BLaER1 (cell line): ENCODE data around the gene CACTIN.

Experiments
- H3K27ac ChIP-seq: shearing (Covaris generic); formaldehyde crosslinking; 2 replicates; pipeline ENCODE4 v1.8.1; 2022
- H3K27me3 ChIP-seq: shearing (Covaris generic); formaldehyde crosslinking; 2 replicates; pipeline ENCODE4 v1.8.1; 2022
- H3K36me3 ChIP-seq: shearing (Covaris generic); formaldehyde crosslinking; 2 replicates; pipeline ENCODE4 v1.8.1; 2022
- H3K4me1 ChIP-seq: shearing (Covaris generic); formaldehyde crosslinking; 2 replicates; pipeline ENCODE4 v1.8.1; 2022
- H3K4me2 ChIP-seq: shearing (Covaris generic); formaldehyde crosslinking; 2 replicates; pipeline ENCODE4 v1.8.1; 2022
- H3K4me3 ChIP-seq: shearing (Covaris generic); formaldehyde crosslinking; 2 replicates; pipeline ENCODE4 v1.8.1; 2022
- H3K9ac ChIP-seq: shearing (Covaris generic); formaldehyde crosslinking; 2 replicates; pipeline ENCODE4 v1.8.1; 2022
- H3K9me3 ChIP-seq: shearing (Covaris generic); formaldehyde crosslinking; 2 replicates; pipeline ENCODE4 v1.8.1; 2022
- H4K20me1 ChIP-seq: shearing (Covaris generic); formaldehyde crosslinking; 2 replicates; pipeline ENCODE4 v1.8.1; 2022
- Cebpa-rat ChIP-seq: shearing (Covaris generic); IDR thresholded peaks from 2 replicates; pipeline ENCODE4 v1.8.1; 2022

Gene CACTIN

GRCh38 chr19:3663838-3664237, 37.2 kb upstream of the CACTIN start:
- H3K27me3 ChIP-seq = no peaks in the 10 kb centered on the region
- H3K36me3 ChIP-seq = peaks cover 82% of the 10 kb centered on the region
- H4K20me1 ChIP-seq = peaks cover 67% of the 10 kb centered on the region
- H3K4me3 ChIP-seq = no peak overlapping the region
- H3K4me2 ChIP-seq = no peak overlapping the region
- H3K27ac ChIP-seq = no peak overlapping the region; the same call in 1 of the 2 replicates
- TF ChIP-seq Cebpa-rat = no peak
- H3K9me3 ChIP-seq = no peaks in the 10 kb centered on the region
- no peak overlapping the region for H3K9ac ChIP-seq
- peaks cover 42% of the 10 kb centered on the region for H3K4me1 ChIP-seq

DNA sequence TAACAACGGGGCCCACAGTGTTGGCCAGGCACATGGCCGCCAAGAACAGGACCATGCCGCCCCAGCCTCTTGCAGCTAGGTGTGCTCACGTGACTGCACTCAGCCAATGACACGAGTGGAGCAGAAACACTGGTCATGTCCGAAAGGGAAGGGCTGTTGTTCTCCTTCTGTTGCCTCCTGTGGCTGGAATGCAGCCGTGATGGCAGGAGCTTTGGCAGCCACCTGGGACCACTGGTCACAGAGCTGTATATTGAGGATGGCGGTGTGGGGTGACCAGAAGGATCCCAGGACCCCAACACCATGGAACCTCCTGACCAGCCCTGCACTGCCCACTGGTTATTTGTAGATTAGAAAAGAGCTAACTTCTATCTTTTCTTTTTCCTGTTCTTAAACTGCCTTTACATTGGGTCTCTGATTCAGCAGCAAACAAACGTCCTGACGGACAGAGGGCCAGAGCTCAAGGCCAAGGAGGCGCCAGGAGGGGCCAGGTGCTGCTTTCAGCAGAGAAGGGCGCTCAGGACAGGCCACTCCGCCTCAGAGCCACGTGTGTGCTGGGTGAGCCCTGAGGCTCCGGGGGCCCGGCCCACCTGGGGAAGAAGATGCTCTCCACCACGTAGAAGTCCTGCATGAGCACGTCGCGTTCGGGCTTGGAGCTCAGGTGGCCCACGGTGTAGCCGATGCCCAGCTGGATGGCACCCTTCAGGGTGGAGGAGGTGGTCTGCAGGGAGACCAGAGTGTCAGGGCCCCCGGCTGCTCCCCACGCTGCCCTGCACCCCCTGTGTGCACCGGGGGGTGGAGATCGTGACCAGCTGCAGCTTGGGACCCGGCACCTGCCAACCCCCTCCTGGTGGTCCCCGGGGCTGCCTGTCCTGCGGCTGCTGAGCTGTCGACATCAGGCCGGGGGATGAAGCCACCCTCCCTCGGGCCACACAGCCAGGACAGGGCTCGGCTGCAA, 35.0 kb upstream of the CACTIN start:
- Histone ChIP-seq H4K20me1 (peaks cover 50% of the 10 kb centered on the region), H3K4me2 (no peak overlapping the region), H3K27me3 (no peaks in the 10 kb centered on the region), H3K27ac (no peak overlapping the region), H3K4me3 (no peak overlapping the region), H3K9ac (no peak overlapping the region), H3K9me3 (peaks cover 6% of the 10 kb centered on the region; the same call in 1 of the 2 replicates), H3K36me3 (peaks cover 85% of the 10 kb centered on the region), H3K4me1 (peaks cover 49% of the 10 kb centered on the region)
- TF ChIP-seq Cebpa-rat = no peak

- H3K4me1 ChIP-seq = peaks cover 50% of the 10 kb centered on the region
- peaks cover 85% of the 10 kb centered on the region for H3K36me3 ChIP-seq
Observed at GRCh38 chr19:3660493-3661219, 34.1 kb upstream of the CACTIN start.

GRCh38 chr19:3659746-3660112, 33.1 kb upstream of the CACTIN start:
- H3K9me3 ChIP-seq = peaks cover 6% of the 10 kb centered on the region; the same call in 1 of the 2 replicates
- TF ChIP-seq Cebpa-rat = no peak
- H3K4me1 ChIP-seq = peaks cover 50% of the 10 kb centered on the region
- no peak overlapping the region for H3K9ac ChIP-seq
- no peak overlapping the region for H3K27ac ChIP-seq
- peaks cover 78% of the 10 kb centered on the region for H3K36me3 ChIP-seq
- H3K4me2 ChIP-seq = no peak overlapping the region
- H4K20me1 ChIP-seq = peaks cover 44% of the 10 kb centered on the region
- no peak overlapping the region for H3K4me3 ChIP-seq
- no peaks in the 10 kb centered on the region for H3K27me3 ChIP-seq

More at GRCh38 chr19:3660493-3661219, 34.1 kb upstream of the CACTIN start:
- Histone ChIP-seq H3K9ac (no peak overlapping the region), H3K9me3 (peaks cover 6% of the 10 kb centered on the region; the same call in 1 of the 2 replicates), H3K27ac (no peak overlapping the region), H3K4me2 (no peak overlapping the region), H3K4me3 (no peak overlapping the region), H4K20me1 (peaks cover 50% of the 10 kb centered on the region), H3K27me3 (no peaks in the 10 kb centered on the region)
- TF ChIP-seq Cebpa-rat = no peak

GRCh38 chr19:3658870-3659745, 32.5 kb upstream of the CACTIN start:
- Histone ChIP-seq H3K27ac (peak overlapping the region; percentile 52), H3K4me2 (no peak overlapping the region), H3K4me1 (peaks cover 54% of the 10 kb centered on the region), H3K9ac (no peak overlapping the region), H4K20me1 (peaks cover 38% of the 10 kb centered on the region), H3K9me3 (peaks cover 6% of the 10 kb centered on the region; the same call in 1 of the 2 replicates), H3K36me3 (peaks cover 74% of the 10 kb centered on the region), H3K27me3 (no peaks in the 10 kb centered on the region), H3K4me3 (no peak overlapping the region)
- TF ChIP-seq Cebpa-rat = no peak

GRCh38 chr19:3658004-3658869, 31.6 kb upstream of the CACTIN start:
- peaks cover 32% of the 10 kb centered on the region for H4K20me1 ChIP-seq
- H3K36me3 ChIP-seq = peaks cover 74% of the 10 kb centered on the region
- no peak overlapping the region for H3K4me3 ChIP-seq
- no peak overlapping the region; the same call in 1 of the 2 replicates for H3K9ac ChIP-seq
- H3K4me2 ChIP-seq = 0 out of 2 replicates have a peak overlapping the region, but pooled peaks have one; percentile 9
- H3K4me1 ChIP-seq = peaks cover 61% of the 10 kb centered on the region
- H3K27me3 ChIP-seq = no peaks in the 10 kb centered on the region
- peak overlapping the region; percentile 52 for H3K27ac ChIP-seq
- H3K9me3 ChIP-seq = peaks cover 6% of the 10 kb centered on the region; the same call in 1 of the 2 replicates
- no peak for TF ChIP-seq Cebpa-rat

DNA sequence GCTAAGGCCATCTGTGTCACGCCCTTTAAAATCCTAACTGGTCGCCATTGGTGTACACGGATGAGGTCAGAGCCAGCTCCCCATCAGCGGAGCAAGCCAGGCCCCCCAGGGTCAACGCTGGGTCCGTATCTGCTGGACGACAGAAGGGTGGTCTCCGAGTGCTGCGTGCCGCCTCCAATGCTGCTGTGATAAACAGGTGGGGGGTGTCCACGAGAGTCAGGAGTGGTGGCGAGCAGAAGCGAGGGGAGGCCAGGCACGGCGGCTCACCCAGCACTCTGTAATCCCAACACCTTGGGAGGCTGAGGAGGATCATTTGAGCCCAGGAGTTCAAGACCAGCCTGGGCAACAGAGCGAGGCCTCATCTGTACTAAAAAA, 30.8 kb upstream of the CACTIN start:
- Histone ChIP-seq H3K4me2 (no peak overlapping the region), H3K27me3 (no peaks in the 10 kb centered on the region), H3K4me1 (peaks cover 61% of the 10 kb centered on the region), H3K9ac (no peak overlapping the region), H3K27ac (peak overlapping the region; percentile 52; the same call in 1 of the 2 replicates), H3K4me3 (no peak overlapping the region), H3K36me3 (peaks cover 74% of the 10 kb centered on the region), H3K9me3 (peaks cover 6% of the 10 kb centered on the region; the same call in 1 of the 2 replicates), H4K20me1 (peaks cover 32% of the 10 kb centered on the region)
- no peak for TF ChIP-seq Cebpa-rat

DNA sequence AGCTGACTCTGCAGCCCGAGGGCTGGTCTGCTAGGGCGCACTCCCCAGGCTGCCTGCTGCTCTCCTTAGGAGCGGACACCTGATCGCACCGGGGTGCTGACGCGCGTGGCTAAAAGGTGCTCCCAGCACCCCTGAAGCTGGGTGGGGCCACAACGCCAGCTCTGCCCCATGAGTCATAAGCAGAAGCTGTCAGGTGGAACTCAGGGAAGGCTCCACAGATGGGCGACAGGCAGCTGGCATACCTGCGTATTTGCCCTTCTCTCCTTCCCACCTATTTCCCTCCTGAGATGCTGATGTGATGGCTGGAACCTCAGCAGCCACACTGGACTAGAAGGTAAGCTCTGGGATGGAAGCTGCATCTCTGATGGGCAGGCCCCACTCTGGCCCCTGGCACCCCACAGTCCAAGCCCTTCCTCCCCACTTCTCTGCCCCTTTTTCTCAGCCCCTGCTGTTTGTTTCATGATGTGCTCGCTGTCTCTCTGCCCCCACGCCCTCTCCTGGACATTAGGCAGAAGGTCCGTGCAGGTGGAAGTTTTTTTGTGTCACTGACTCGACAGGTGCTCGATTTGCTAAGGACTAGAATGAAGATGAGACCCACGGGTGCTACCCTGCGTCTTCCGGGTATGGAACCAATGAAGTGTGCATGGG, 30.3 kb upstream of the CACTIN start:
- H3K9me3 ChIP-seq = peaks cover 6% of the 10 kb centered on the region; the same call in 1 of the 2 replicates
- H3K36me3 ChIP-seq = peaks cover 74% of the 10 kb centered on the region
- peaks cover 32% of the 10 kb centered on the region for H4K20me1 ChIP-seq
- H3K27ac ChIP-seq = peak overlapping the region; percentile 86
- peak overlapping the region; percentile 48 for H3K4me3 ChIP-seq
- peak overlapping the region; percentile 75; the same call in 1 of the 2 replicates for H3K9ac ChIP-seq
- H3K27me3 ChIP-seq = no peaks in the 10 kb centered on the region
- H3K4me1 ChIP-seq = peaks cover 61% of the 10 kb centered on the region
- H3K4me2 ChIP-seq = peak overlapping the region; percentile 84
- no peak for TF ChIP-seq Cebpa-rat
